SK-N-SH treated with all-trans-retinoic acid at 6 μM for 48 hours (cell line): Measurements from ENCODE around the gene KDELR3.

Experiments used
- ATAC-seq: fragments of 200-7000 bp; cut with Tn5 transposase; 3 replicates; pipeline ENCODE4 v1.9.1; 2020; ENCODE audit warnings: mild to moderate bottlenecking, moderate library complexity
- ARNTL ChIP-seq: fragments of 450-650 bp; formaldehyde crosslinking; IDR thresholded peaks from 2 replicates; pipeline ENCODE4 v1.5.0; 2020; ENCODE audit warnings: low read depth, mild to moderate bottlenecking, moderate library complexity, borderline replicate concordance
- BACH2 ChIP-seq: fragments of 250-450 bp; sonication (Bioruptor Pico); IDR thresholded peaks from 2 replicates; pipeline ENCODE4 v1.9.0; 2021; ENCODE audit warnings: mild to moderate bottlenecking, borderline replicate concordance
- CREB5 ChIP-seq: fragments of 250-450 bp; sonication (Bioruptor Pico); IDR thresholded peaks from 2 replicates; pipeline ENCODE4 v1.5.1; 2020; ENCODE audit warnings: low read depth, mild to moderate bottlenecking, moderate library complexity
- CSDC2 ChIP-seq: fragments of 250-450 bp; sonication (Bioruptor Pico); IDR thresholded peaks from 2 replicates; pipeline ENCODE4 v1.5.0; 2020; ENCODE audit warnings: mild to moderate bottlenecking, moderate library complexity
- CSRNP3 ChIP-seq: fragments of 250-450 bp; sonication (Bioruptor Pico); IDR thresholded peaks from 2 replicates; pipeline ENCODE4 v1.5.1; 2021; ENCODE audit warnings: mild to moderate bottlenecking, moderate library complexity
- ESRRG ChIP-seq: fragments of 250-450 bp; sonication (Bioruptor Pico); IDR thresholded peaks from 2 replicates; pipeline ENCODE4 v1.6.1; 2021; ENCODE audit warnings: mild to moderate bottlenecking
- GLIS3 ChIP-seq: fragments of 250-450 bp; sonication (Bioruptor Pico); IDR thresholded peaks from 2 replicates; pipeline ENCODE4 v1.5.0; 2020; ENCODE audit warnings: mild to moderate bottlenecking, moderate library complexity
- ISL1 ChIP-seq: fragments of 250-450 bp; sonication (Bioruptor Pico); IDR thresholded peaks from 2 replicates; pipeline ENCODE4 v2.1.2; 2022; ENCODE audit warnings: mild to moderate bottlenecking, moderate library complexity
- OSR1 ChIP-seq: fragments of 250-450 bp; sonication (Bioruptor Pico); IDR thresholded peaks from 2 replicates; pipeline ENCODE4 v1.8.0; 2022; ENCODE audit warnings: moderate library complexity, mild to moderate bottlenecking, inconsistent platforms
- PPARA ChIP-seq: fragments of 250-450 bp; sonication (Bioruptor Pico); IDR thresholded peaks from 2 replicates; pipeline ENCODE4 v1.5.0; 2020; ENCODE audit warnings: mild to moderate bottlenecking, borderline replicate concordance
- TCF4 ChIP-seq: fragments of 250-450 bp; sonication (Bioruptor Pico); IDR thresholded peaks from 2 replicates; pipeline ENCODE4 v1.8.0; 2021; ENCODE audit warnings: mild to moderate bottlenecking, moderate library complexity, borderline replicate concordance
- TOX ChIP-seq: fragments of 250-450 bp; sonication (Bioruptor Pico); IDR thresholded peaks from 2 replicates; pipeline ENCODE4 v1.8.0; 2021; ENCODE audit warnings: mild to moderate bottlenecking, moderate library complexity, borderline replicate concordance
- TSHZ2 ChIP-seq: fragments of 250-450 bp; sonication (Bioruptor Pico); IDR thresholded peaks from 2 replicates; pipeline ENCODE4 v1.5.0; 2020; ENCODE audit warnings: mild to moderate bottlenecking, moderate library complexity
- ZFP30 ChIP-seq: fragments of 450-650 bp; formaldehyde crosslinking; IDR thresholded peaks from 2 replicates; pipeline ENCODE4 v1.5.0; 2022; ENCODE audit warnings: mild to moderate bottlenecking, moderate library complexity
- ZNF565 ChIP-seq: fragments of 450-650 bp; formaldehyde crosslinking; conservative IDR thresholded peaks from 2 replicates; pipeline ENCODE4 v1.5.0; 2020; ENCODE audit warnings: low read depth, mild to moderate bottlenecking, moderate library complexity
- ZNF70 ChIP-seq: fragments of 450-650 bp; formaldehyde crosslinking; IDR thresholded peaks from 2 replicates; pipeline ENCODE4 v1.5.0; 2020; ENCODE audit warnings: mild to moderate bottlenecking, moderate library complexity
- ZNF8 ChIP-seq: fragments of 450-650 bp; formaldehyde crosslinking; IDR thresholded peaks from 2 replicates; pipeline ENCODE4 v1.5.0; 2020; ENCODE audit warnings: mild to moderate bottlenecking, moderate library complexity
- TF ChIP-seq, protein P1 (sequence below): fragments of 250-450 bp; sonication (Bioruptor Pico); IDR thresholded peaks from 2 replicates; pipeline ENCODE4 v1.8.0; 2021; ENCODE audit warnings: low read depth, mild to moderate bottlenecking, moderate library complexity, borderline replicate concordance
- TF ChIP-seq, protein P2 (sequence below): fragments of 250-450 bp; sonication (Bioruptor Pico); IDR thresholded peaks from 2 replicates; pipeline ENCODE4 v1.8.0; 2020; ENCODE audit warnings: mild to moderate bottlenecking, moderate library complexity, borderline replicate concordance

Gene KDELR3

GRCh38 chr22:38444783-38445182 is 23.1 kb upstream of the KDELR3 start (continued):
- no peak for TF ChIP-seq ZNF70
- no peak for TF ChIP-seq ZNF8 (CRISPR knock-in tag)
- no peak for TF ChIP-seq CREB5
- no peak for TF ChIP-seq BACH2
- no peak for TF ChIP-seq ZNF565 (CRISPR knock-in tag)
- TF ChIP-seq, protein P1, sequence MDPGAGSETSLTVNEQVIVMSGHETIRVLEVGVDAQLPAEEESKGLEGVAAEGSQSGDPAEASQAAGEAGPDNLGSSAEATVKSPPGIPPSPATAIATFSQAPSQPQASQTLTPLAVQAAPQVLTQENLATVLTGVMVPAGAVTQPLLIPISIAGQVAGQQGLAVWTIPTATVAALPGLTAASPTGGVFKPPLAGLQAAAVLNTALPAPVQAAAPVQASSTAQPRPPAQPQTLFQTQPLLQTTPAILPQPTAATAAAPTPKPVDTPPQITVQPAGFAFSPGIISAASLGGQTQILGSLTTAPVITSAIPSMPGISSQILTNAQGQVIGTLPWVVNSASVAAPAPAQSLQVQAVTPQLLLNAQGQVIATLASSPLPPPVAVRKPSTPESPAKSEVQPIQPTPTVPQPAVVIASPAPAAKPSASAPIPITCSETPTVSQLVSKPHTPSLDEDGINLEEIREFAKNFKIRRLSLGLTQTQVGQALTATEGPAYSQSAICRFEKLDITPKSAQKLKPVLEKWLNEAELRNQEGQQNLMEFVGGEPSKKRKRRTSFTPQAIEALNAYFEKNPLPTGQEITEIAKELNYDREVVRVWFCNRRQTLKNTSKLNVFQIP (CRISPR knock-in tag): no peak

- TF ChIP-seq CSRNP3 (CRISPR knock-in tag): no peak
- no peak for TF ChIP-seq ARNTL (CRISPR knock-in tag)
- no peak for TF ChIP-seq TSHZ2 (CRISPR knock-in tag)
- TF ChIP-seq ISL1 (CRISPR knock-in tag): no peak
- TF ChIP-seq GLIS3 (CRISPR knock-in tag): no peak
- TF ChIP-seq ZNF70: no peak
- TF ChIP-seq, protein P1 (CRISPR knock-in tag): no peak
- TF ChIP-seq CREB5: no peak
- TF ChIP-seq OSR1 (CRISPR knock-in tag): no peak
- no peak for TF ChIP-seq CSDC2 (CRISPR knock-in tag)
- no peak for TF ChIP-seq TOX (CRISPR knock-in tag)
- TF ChIP-seq TCF4 (CRISPR knock-in tag): no peak
- TF ChIP-seq ESRRG (CRISPR knock-in tag): no peak
- TF ChIP-seq, protein P2, sequence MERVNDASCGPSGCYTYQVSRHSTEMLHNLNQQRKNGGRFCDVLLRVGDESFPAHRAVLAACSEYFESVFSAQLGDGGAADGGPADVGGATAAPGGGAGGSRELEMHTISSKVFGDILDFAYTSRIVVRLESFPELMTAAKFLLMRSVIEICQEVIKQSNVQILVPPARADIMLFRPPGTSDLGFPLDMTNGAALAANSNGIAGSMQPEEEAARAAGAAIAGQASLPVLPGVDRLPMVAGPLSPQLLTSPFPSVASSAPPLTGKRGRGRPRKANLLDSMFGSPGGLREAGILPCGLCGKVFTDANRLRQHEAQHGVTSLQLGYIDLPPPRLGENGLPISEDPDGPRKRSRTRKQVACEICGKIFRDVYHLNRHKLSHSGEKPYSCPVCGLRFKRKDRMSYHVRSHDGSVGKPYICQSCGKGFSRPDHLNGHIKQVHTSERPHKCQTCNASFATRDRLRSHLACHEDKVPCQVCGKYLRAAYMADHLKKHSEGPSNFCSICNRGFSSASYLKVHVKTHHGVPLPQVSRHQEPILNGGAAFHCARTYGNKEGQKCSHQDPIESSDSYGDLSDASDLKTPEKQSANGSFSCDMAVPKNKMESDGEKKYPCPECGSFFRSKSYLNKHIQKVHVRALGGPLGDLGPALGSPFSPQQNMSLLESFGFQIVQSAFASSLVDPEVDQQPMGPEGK: no peak
- TF ChIP-seq PPARA (CRISPR knock-in tag): no peak
- no peak for TF ChIP-seq ZFP30 (CRISPR knock-in tag)
- TF ChIP-seq BACH2: no peak
- no peak for ATAC-seq
Observed at GRCh38 chr22:38446018-38446601, 21.8 kb upstream of the KDELR3 start.
